Measurements from ENCODE around the gene ZNF689. TPM values are rescaled to one million over a fixed set of nuclear protein-coding genes. Genes with fewer than 3 reads are reported as not detected.

The ZNF689 gene
- total and polyA plus RNA-seq, 2 of the 4 experiments (the other 2 are of a cell fraction), result 2.7 to 2.9 TPM

- TF ChIP-seq ELK1 (IDR thresholded peaks at IDR 0.05; ENCODE audit: borderline replicate concordance, low read depth, low read length), result no peak
- TF ChIP-seq MAFK (IDR thresholded peaks at IDR 0.05; ENCODE audit: low read depth, low read length), result no peak
- TF ChIP-seq CTCF (conservative IDR thresholded peaks at IDR 0.05; ENCODE audit: low read depth, low read length), result no peak
- no peak for TF ChIP-seq BHLHE40 (IDR thresholded peaks at IDR 0.05; ENCODE audit: low read depth, low read length)
- TF ChIP-seq MXI1 (IDR thresholded peaks at IDR 0.05; ENCODE audit: borderline replicate concordance, low read depth, low read length), result no peak
- TF ChIP-seq CHD1 (IDR thresholded peaks at IDR 0.05; ENCODE audit: low read depth, low read length), result no peak
- TF ChIP-seq RAD21 (IDR thresholded peaks at IDR 0.05; ENCODE audit: low read length), result no peak
- TF ChIP-seq MAZ (IDR thresholded peaks at IDR 0.05; ENCODE audit: borderline replicate concordance, low read depth, low read length), result no peak
- TF ChIP-seq SMC3 (IDR thresholded peaks at IDR 0.05; ENCODE audit: low read depth, low read length), result no peak
- TF ChIP-seq CEBPB (IDR thresholded peaks at IDR 0.05; ENCODE audit: low read depth, low read length), result no peak
- no peak for TF ChIP-seq FOS (IDR thresholded peaks at IDR 0.05; ENCODE audit: low read depth, low read length)
- TF ChIP-seq RFX5 (IDR thresholded peaks at IDR 0.05; ENCODE audit: low read depth, low read length), result no peak
- TF ChIP-seq USF2 (IDR thresholded peaks at IDR 0.05; ENCODE audit: low read depth, low read length), result no peak
- no peak for TF ChIP-seq POLR2A (IDR thresholded peaks at IDR 0.05; ENCODE audit: low read depth, low read length)
- no peak for TF ChIP-seq RCOR1 (IDR thresholded peaks at IDR 0.05; ENCODE audit: insufficient replicate concordance, low read length)
- TF ChIP-seq NFE2L2 (IDR thresholded peaks at IDR 0.05; ENCODE audit: low read depth, low read length), result no peak
- H3K27ac ChIP-seq (ENCODE audit: insufficient read depth, low read length), result no peak overlapping the region
- no peak overlapping the region for H2AK9ac ChIP-seq (replicated peaks; ENCODE audit: low read depth, low read length, poor library complexity)
- no peak overlapping the region for H2BK120ac ChIP-seq (ENCODE audit: low read depth, low read length)
- H4K5ac ChIP-seq (ENCODE audit: low read depth, low read length), result no peak overlapping the region
- H2BK5ac ChIP-seq (ENCODE audit: low read depth, low read length, poor library complexity, severe bottlenecking), result no peak overlapping the region
- H3K18ac ChIP-seq (ENCODE audit: low read depth, low read length), result no peak overlapping the region
- H3K56ac ChIP-seq (ENCODE audit: extremely low read depth, insufficient read depth, low read length), result no peak overlapping the region
- no peak for DNase-seq
- intact Hi-C loops (cut with micrococcal nuclease) (no loop called here), in situ Hi-C loops (cut with MboI; ENCODE audit: low sequenced_read_pairs) (no loop called here), dilution Hi-C loops (cut with HindIII; ENCODE audit: low sequenced_read_pairs, unreplicated experiment) (no loop called here)
- no peak overlapping the region for H2BK20ac ChIP-seq (ENCODE audit: low read depth, low read length)
- no peak overlapping the region for H4K8ac ChIP-seq (ENCODE audit: low read depth in 2 of 2, low read length in 2 of 2)
- H4K91ac ChIP-seq (ENCODE audit: insufficient read depth, low read depth, low read length), result no peak overlapping the region
- H3K36me3 ChIP-seq (ENCODE audit: control insufficient read depth, insufficient read depth, low read length), result no peaks in the 10 kb centered on the region
- H3K4me2 ChIP-seq (ENCODE audit: low read depth, low read length), result no peak overlapping the region
- H2BK15ac ChIP-seq (ENCODE audit: low read depth, low read length), result no peak overlapping the region
- H3K4me1 ChIP-seq (ENCODE audit: control insufficient read depth, insufficient read depth, low read length), result no peaks in the 10 kb centered on the region
- POLR2A ChIA-PET (ENCODE audit: unreplicated experiment), result no interaction called here
- no peaks in the 10 kb centered on the region for H4K20me1 ChIP-seq (ENCODE audit: insufficient read depth, low read length)
- no peak overlapping the region for H2AFZ ChIP-seq (replicated peaks; ENCODE audit: low read length, poor library complexity)
- H3K9me3 ChIP-seq (ENCODE audit: control insufficient read depth, insufficient read depth, low read length), result peaks cover 8% of the 10 kb centered on the region; the same call in 1 of the 2 replicates
- H3K4me3 ChIP-seq (ENCODE audit: insufficient read depth, low read depth, low read length), result no peak overlapping the region
- H3K27me3 ChIP-seq (ENCODE audit: control insufficient read depth, insufficient read depth, low read length), result peaks cover 15% of the 10 kb centered on the region
- no peak overlapping the region for H2AK5ac ChIP-seq (ENCODE audit: low read depth, low read length)
- no peak overlapping the region for H3K4ac ChIP-seq (ENCODE audit: low read depth, low read length)
- H3K23ac ChIP-seq (ENCODE audit: low read depth, low read length), result no peak overlapping the region
- H3K9ac ChIP-seq (ENCODE audit: low read depth, low read length), result no peak overlapping the region
- CTCF ChIA-PET, result no interaction called here
- no TSS peak for BruUV-seq (replicated peaks)
- H3K79me1 ChIP-seq (ENCODE audit: low read depth in 1 of 2, low read length in 2 of 2), result no peaks in the 10 kb centered on the region
- H3K9me1 ChIP-seq (ENCODE audit: insufficient read depth, low read length), result no peaks in the 10 kb centered on the region
- no peak for ATAC-seq (ENCODE audit: low read depth)
- 33% methylated on average over 3 of the region's 10 CpGs; no CpG with 5 or more reads in 1 of the 2 experiments for WGBS, 2 experiments (ENCODE audit: extremely low coverage in 2 of 2, insufficient read length in 1 of 2)
- H3K14ac ChIP-seq (replicated peaks; ENCODE audit: low read depth, low read length), result no peak overlapping the region
Observed at GRCh38 chr16:30622455-30623032, 12.4 kb upstream of the ZNF689 start.

All from IMR-90 (cell line).